Prostate gland (tissue), 2 donors: ENCODE results near the gene LCN10.

Experiments used
- POLR2A ChIP-seq: fragments of 450-650 bp; IDR thresholded peaks from one replicate; pipeline ENCODE4 v1.6.1; 2016; ENCODE audit warnings: antibody characterized with exemption, mild to moderate bottlenecking
- TF ChIP-seq, protein P1 (sequence below), 4 experiments: fragments of 200-600 bp in 2 of 4; fragments of 450-650 bp in 2 of 4; sonication (generic) in 2 of 4; IDR thresholded peaks; 1 replicate in 3 of 4; 2 replicates in 1 of 4; pipeline ENCODE4 v1.5.1; 2016 to 2019; ENCODE audit warnings: antibody characterized with exemption in 4 of 4, mild to moderate bottlenecking in 2 of 4, moderate library complexity in 2 of 4

DNA sequence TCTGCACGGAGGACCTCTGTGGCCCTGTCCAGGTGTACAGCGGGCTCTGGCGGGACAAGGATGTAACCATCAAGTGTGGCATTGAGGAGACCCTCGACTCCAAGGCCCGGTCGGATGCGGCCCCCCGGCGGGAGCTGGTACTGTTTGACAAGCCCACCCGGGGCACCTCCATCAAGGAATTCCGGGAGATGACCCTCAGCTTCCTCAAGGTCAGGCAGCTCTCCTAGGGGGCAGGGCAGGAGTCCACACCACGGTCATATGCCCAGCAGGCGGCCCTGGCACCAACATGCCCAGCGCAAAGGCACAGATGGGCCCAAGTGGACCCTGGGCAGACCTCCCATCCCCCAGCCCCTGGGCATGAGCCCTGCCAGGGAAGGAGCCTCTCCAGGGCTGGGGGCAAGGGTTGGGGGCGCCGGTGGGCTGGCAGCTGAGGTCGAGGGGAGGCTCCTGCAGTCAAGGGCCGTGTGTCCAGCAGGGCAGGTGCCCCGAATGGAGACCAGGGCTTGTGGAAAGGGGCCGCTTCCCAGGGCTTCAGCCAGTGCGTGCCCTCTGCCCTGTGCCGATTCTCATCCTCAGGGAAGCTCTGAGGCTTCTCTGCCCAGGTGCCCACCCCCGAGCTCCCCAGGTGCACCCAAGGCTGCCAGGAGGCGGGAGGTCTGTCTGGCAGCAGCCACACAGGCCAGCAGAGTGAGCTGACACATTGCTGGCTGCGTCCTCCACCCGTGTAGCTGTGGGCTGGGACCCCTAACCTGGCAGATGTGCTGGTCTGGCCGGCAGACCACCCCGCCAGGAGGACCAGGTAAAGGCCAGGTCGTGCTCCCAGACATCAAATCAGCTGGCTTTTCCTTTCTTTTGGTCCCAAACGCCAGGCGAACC, 20.4 kb downstream of the LCN10 start:
- TF ChIP-seq, protein P1, sequence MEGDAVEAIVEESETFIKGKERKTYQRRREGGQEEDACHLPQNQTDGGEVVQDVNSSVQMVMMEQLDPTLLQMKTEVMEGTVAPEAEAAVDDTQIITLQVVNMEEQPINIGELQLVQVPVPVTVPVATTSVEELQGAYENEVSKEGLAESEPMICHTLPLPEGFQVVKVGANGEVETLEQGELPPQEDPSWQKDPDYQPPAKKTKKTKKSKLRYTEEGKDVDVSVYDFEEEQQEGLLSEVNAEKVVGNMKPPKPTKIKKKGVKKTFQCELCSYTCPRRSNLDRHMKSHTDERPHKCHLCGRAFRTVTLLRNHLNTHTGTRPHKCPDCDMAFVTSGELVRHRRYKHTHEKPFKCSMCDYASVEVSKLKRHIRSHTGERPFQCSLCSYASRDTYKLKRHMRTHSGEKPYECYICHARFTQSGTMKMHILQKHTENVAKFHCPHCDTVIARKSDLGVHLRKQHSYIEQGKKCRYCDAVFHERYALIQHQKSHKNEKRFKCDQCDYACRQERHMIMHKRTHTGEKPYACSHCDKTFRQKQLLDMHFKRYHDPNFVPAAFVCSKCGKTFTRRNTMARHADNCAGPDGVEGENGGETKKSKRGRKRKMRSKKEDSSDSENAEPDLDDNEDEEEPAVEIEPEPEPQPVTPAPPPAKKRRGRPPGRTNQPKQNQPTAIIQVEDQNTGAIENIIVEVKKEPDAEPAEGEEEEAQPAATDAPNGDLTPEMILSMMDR (IDR thresholded peaks at IDR 0.05): no peak
- no peak for TF ChIP-seq POLR2A
